IMR-90 (cell line): ENCODE measurements around the gene CXCL3. TPM values are rescaled to one million over a fixed set of nuclear protein-coding genes. Genes with fewer than 3 reads are reported as not detected.

Experiments used
- ATAC-seq: fragments of 200-7000 bp; cut with Tn5 transposase; 2 replicates; pipeline ENCODE4 v1.9.1; 2020; ENCODE audit warnings: low read depth, mild to moderate bottlenecking, moderate library complexity
- BruUV-seq: library from RNA; stranded (reverse); fragments of 400-500 nt; replicated peaks from 2 replicates; lab custom pipeline; 2021; lab: Mats Ljungman, UMichigan
- CTCF ChIA-PET: fragments of 300-600 bp; formaldehyde crosslinking; extraction: SDS; loops from one replicate; lab custom pipeline; 2021; ENCODE audit warnings: antibody characterized with exemption; lab: Yijun Ruan, JAX
- POLR2A ChIA-PET: fragments of 300-600 bp; sonication (Branson Sonifier 250); formaldehyde crosslinking; loops from one replicate; lab custom pipeline; 2022; ENCODE audit warnings: antibody characterized with exemption; ENCODE audit not compliant: unreplicated experiment; lab: Charles Lee
- DNase-seq: peaks from one replicate; pipeline ENCODE4 v3.0.0; 2013
- H2AFZ ChIP-seq: replicated peaks from 2 replicates; pipeline ENCODE3; 2013; ENCODE audit warnings: low read length, mild to moderate bottlenecking; ENCODE audit not compliant: poor library complexity
- H2AK5ac ChIP-seq: 2 replicates; pipeline ENCODE4 v1.6.1; 2013; ENCODE audit warnings: low read depth, low read length, inconsistent platforms
- H2AK9ac ChIP-seq: replicated peaks from 2 replicates; pipeline ENCODE3; 2013; ENCODE audit warnings: mild to moderate bottlenecking, low read depth, low read length, moderate library complexity; ENCODE audit not compliant: poor library complexity
- H2BK120ac ChIP-seq: 2 replicates; pipeline ENCODE4 v1.6.1; 2013; ENCODE audit warnings: low read depth, low read length, inconsistent platforms
- H2BK15ac ChIP-seq: 3 replicates; pipeline ENCODE4 v1.6.1; 2013; ENCODE audit warnings: low read depth, low read length, inconsistent platforms
- H2BK20ac ChIP-seq: 2 replicates; pipeline ENCODE4 v1.6.1; 2013; ENCODE audit warnings: low read depth, mild to moderate bottlenecking, inconsistent platforms, low read length, moderate library complexity
- H2BK5ac ChIP-seq: 2 replicates; pipeline ENCODE4 v1.6.1; 2013; ENCODE audit warnings: mild to moderate bottlenecking, low read depth, low read length, inconsistent platforms; ENCODE audit not compliant: poor library complexity, severe bottlenecking
- H3K14ac ChIP-seq: replicated peaks from 2 replicates; pipeline ENCODE4 v1.6.1; 2013; ENCODE audit warnings: low read depth, low read length, inconsistent platforms
- H3K18ac ChIP-seq: 2 replicates; pipeline ENCODE4 v1.6.1; 2013; ENCODE audit warnings: low read depth, low read length, control low read depth
- H3K23ac ChIP-seq: 2 replicates; pipeline ENCODE4 v1.6.1; 2013; ENCODE audit warnings: low read depth, low read length, inconsistent platforms
- H3K27ac ChIP-seq: 2 replicates; pipeline ENCODE4 v1.5.1; 2013; ENCODE audit warnings: mild to moderate bottlenecking, control low read depth, low read length; ENCODE audit not compliant: insufficient read depth
- H3K27me3 ChIP-seq: 2 replicates; pipeline ENCODE4 v1.6.1; 2013; ENCODE audit warnings: low read length; ENCODE audit not compliant: control insufficient read depth, insufficient read depth
- H3K36me3 ChIP-seq: 2 replicates; pipeline ENCODE4 v1.6.1; 2013; ENCODE audit warnings: low read length, mixed read lengths; ENCODE audit not compliant: control insufficient read depth, insufficient read depth
- H3K4ac ChIP-seq: 2 replicates; pipeline ENCODE4 v1.6.1; 2013; ENCODE audit warnings: low read depth, low read length, inconsistent platforms
- H3K4me1 ChIP-seq: 2 replicates; pipeline ENCODE4 v1.6.1; 2013; ENCODE audit warnings: low read length, mixed read lengths; ENCODE audit not compliant: control insufficient read depth, insufficient read depth
- H3K4me2 ChIP-seq: 2 replicates; pipeline ENCODE4 v1.6.1; 2013; ENCODE audit warnings: low read depth, mild to moderate bottlenecking, control low read depth, low read length, moderate library complexity
- H3K4me3 ChIP-seq: 2 replicates; pipeline ENCODE4 v1.5.1; 2013; ENCODE audit warnings: low read depth, mild to moderate bottlenecking, control low read depth, low read length, moderate library complexity; ENCODE audit not compliant: insufficient read depth
- H3K56ac ChIP-seq: 2 replicates; pipeline ENCODE4 v1.6.1; 2013; ENCODE audit warnings: low read length, inconsistent platforms; ENCODE audit not compliant: insufficient read depth; ENCODE audit errors: extremely low read depth
- H3K79me1 ChIP-seq, 2 experiments: 2 replicates each; pipeline ENCODE4 v1.6.1; 2013; ENCODE audit warnings: low read length in 2 of 2, inconsistent platforms in 1 of 2, low read depth in 1 of 2
- H3K9ac ChIP-seq: 2 replicates; pipeline ENCODE4 v1.6.1; 2013; ENCODE audit warnings: low read depth, low read length, control low read depth
- H3K9me1 ChIP-seq: 2 replicates; pipeline ENCODE4 v1.6.1; 2013; ENCODE audit warnings: low read length, inconsistent platforms; ENCODE audit not compliant: insufficient read depth
- H3K9me3 ChIP-seq: 2 replicates; pipeline ENCODE4 v1.6.1; 2013; ENCODE audit warnings: low read length; ENCODE audit not compliant: control insufficient read depth, insufficient read depth
- H4K20me1 ChIP-seq: 2 replicates; pipeline ENCODE4 v1.6.1; 2013; ENCODE audit warnings: low read length, inconsistent platforms; ENCODE audit not compliant: insufficient read depth
- H4K5ac ChIP-seq: 2 replicates; pipeline ENCODE4 v1.6.1; 2013; ENCODE audit warnings: mild to moderate bottlenecking, low read depth, low read length, control low read depth
- H4K8ac ChIP-seq, 2 experiments: 2 replicates each; pipeline ENCODE4 v1.6.1; 2013; ENCODE audit warnings: low read depth in 2 of 2, low read length in 2 of 2, control low read depth in 1 of 2, inconsistent platforms in 1 of 2
- H4K91ac ChIP-seq: 2 replicates; pipeline ENCODE4 v1.6.1; 2013; ENCODE audit warnings: low read depth, low read length, inconsistent platforms; ENCODE audit not compliant: insufficient read depth
- BHLHE40 ChIP-seq: fragments of 150-350 bp; IDR thresholded peaks from 2 replicates; pipeline ENCODE4 v1.6.1; 2016; ENCODE audit warnings: mild to moderate bottlenecking, low read depth, low read length
- CEBPB ChIP-seq: IDR thresholded peaks from 2 replicates; pipeline ENCODE4 v1.6.1; 2012; ENCODE audit warnings: low read depth, low read length, improper control_type of control experiment
- FOS ChIP-seq: fragments of 150-350 bp; IDR thresholded peaks from 2 replicates; pipeline ENCODE4 v1.6.1; 2016; ENCODE audit warnings: low read depth, low read length
- MAFK ChIP-seq: IDR thresholded peaks from 2 replicates; pipeline ENCODE4 v1.6.1; 2012; ENCODE audit warnings: low read depth, low read length, improper control_type of control experiment
- NFE2L2 ChIP-seq: fragments of 150-350 bp; IDR thresholded peaks from 2 replicates; pipeline ENCODE4 v1.6.1; 2016; ENCODE audit warnings: low read depth, mild to moderate bottlenecking, low read length
- RAD21 ChIP-seq: IDR thresholded peaks from 2 replicates; pipeline ENCODE4 v1.6.1; 2012; ENCODE audit warnings: low read length, improper control_type of control experiment
- SMC3 ChIP-seq: fragments of 150-350 bp; IDR thresholded peaks from 2 replicates; pipeline ENCODE4 v1.6.1; 2016; ENCODE audit warnings: low read depth, mild to moderate bottlenecking, antibody characterized with exemption, low read length, moderate library complexity
- WGBS, 2 experiments: methylation state at CpG; one replicate each; pipeline versions ENCODE4 v1.1.5 to v1.1.7; 2013; ENCODE audit warnings: missing lambda C conversion rate in 2 of 2; ENCODE audit not compliant: insufficient read length in 1 of 2; ENCODE audit errors: extremely low coverage in 2 of 2; 5-methylcytosine and 5-hydroxymethylcytosine counted together
- dilution Hi-C: fragments of 300-500 bp; cut with HindIII; formaldehyde crosslinking; loops from one replicate; pipeline ENCODE4 v1.14.3; 2018; ENCODE audit warnings: low sequenced_read_pairs; ENCODE audit not compliant: unreplicated experiment
- in situ Hi-C: fragments of 300-500 bp; cut with MboI; formaldehyde crosslinking; loops from 3 replicates; pipeline ENCODE4 v1.14.3; 2019; ENCODE audit warnings: low sequenced_read_pairs, inconsistent platforms, mixed read lengths
- intact Hi-C: fragments of 100-400 bp; cut with micrococcal nuclease; formaldehyde crosslinking; loops from 2 replicates; pipeline ENCODE4 v1.10.0; 2022
- polyA plus RNA-seq, 3 experiments: library from polyadenylated mRNA; depleted of rRNA; stranded (reverse); fragments of >200 nt; gene quantifications; 2 replicates each; pipeline ENCODE4 v1.2.3, GENCODE V29; 2012; ENCODE audit warnings: low replicate concordance in 1 of 3
- total RNA-seq: library from RNA; depleted of rRNA; stranded (reverse); fragments of >200 nt; gene quantifications from 2 replicates; pipeline ENCODE4 v1.2.3, GENCODE V29; 2012

Gene CXCL3
- total and polyA plus RNA-seq, 2 of the 4 experiments (the other 2 are of a cell fraction), result 0.18 to 0.74 TPM

DNA sequence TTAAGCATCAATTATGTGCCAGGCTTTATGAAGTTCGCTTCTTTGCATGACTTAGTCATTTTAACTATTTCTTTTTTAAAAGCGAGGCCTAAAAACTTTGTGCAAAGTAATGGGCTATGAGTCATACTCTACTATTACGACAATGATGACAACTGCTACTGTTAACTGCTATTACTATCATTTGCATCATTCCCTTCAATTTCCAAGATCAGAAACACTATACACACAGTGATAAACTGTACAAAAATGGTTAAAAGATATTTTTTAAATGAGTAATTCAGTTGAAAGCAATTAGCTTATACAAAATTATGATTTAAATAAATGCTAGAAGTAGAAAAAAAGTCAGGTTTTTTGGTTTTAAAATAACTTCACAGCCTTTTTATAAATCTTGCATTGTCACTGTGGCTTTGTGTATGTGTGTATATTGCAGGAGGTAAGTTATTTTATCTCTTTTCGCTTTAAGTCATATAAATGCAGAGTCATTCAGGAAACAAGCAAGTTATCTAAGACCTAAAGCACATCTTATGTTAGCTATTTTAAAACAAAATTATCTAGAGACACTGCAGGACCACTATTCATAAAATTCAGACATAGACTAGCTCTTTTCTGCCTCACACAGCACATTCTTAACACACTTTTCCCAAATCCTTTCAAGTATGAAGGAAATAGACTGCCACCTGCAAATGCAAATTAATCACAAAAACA, 18.5 kb upstream of the CXCL3 start:
- Histone ChIP-seq H2AK9ac (no peak overlapping the region), H2BK20ac (peak overlapping the region; percentile 69; the same call in 1 of the 2 replicates), H3K9me1 (no peaks in the 10 kb centered on the region; the same call in 1 of the 2 replicates), H3K23ac (peak overlapping the region; percentile 87; the same call in 1 of the 2 replicates), H4K20me1 (no peaks in the 10 kb centered on the region), H3K4ac (peak overlapping the region; percentile 52; the same call in 1 of the 2 replicates), H3K27ac (peak overlapping the region; percentile 43; the same call in 1 of the 2 replicates), H3K4me3 (no peak overlapping the region), H3K14ac (peak overlapping the region; percentile 60; the same call in 1 of the 2 replicates), H4K5ac (no peak overlapping the region), H3K18ac (peak overlapping the region; percentile 55; the same call in 1 of the 2 replicates), H2AFZ (no peak overlapping the region), H2BK5ac (peak overlapping the region; percentile 79), H4K8ac (peak overlapping the region; percentile 11 to 52; a peak in 2 of 4 replicates), H3K4me2 (no peak overlapping the region), H3K36me3 (no peaks in the 10 kb centered on the region), H3K56ac (no peak overlapping the region; the same call in 1 of the 2 replicates), H2AK5ac (no peak overlapping the region), H3K9me3 (0 out of 2 replicates have a peak, but pooled peaks cover 2% of the 10 kb centered on the region), H3K27me3 (no peaks in the 10 kb centered on the region), H2BK120ac (peak overlapping the region; percentile 86; the same call in 1 of the 2 replicates), H4K91ac (no peak overlapping the region), H3K4me1 (peaks cover 3% of the 10 kb centered on the region), H3K79me1 (no peaks in the 10 kb centered on the region), H2BK15ac (peak overlapping the region; percentile 96; the same call in 1 of the 3 replicates), H3K9ac (peak overlapping the region; percentile 44; the same call in 1 of the 2 replicates)
- intact Hi-C loops, result no loop called here
- ChIA-PET CTCF (interaction anchor here (2.2 kb wide), 1 partner anchor 19 kb away, joined by 9 read pairs; the partner anchor contains the start of gene CXCL3), POLR2A (interaction anchor here (0.6 kb wide), 1 partner anchor 255 kb away, joined by 3 read pairs; no protein-coding TSS in a partner anchor)
- dilution Hi-C loops, result no loop called here
- in situ Hi-C loops, result no loop called here
- WGBS, 2 experiments, result no CpG with 5 or more reads among the region's 4 CpGs
- DNase-seq (peak; percentile 95), ATAC-seq (peak; percentile 90)
- TF ChIP-seq CEBPB (peak; percentile 96), SMC3 (no peak), MAFK (peak; percentile 25; the same call in 1 of the 2 replicates), NFE2L2 (peak; percentile 76), RAD21 (no peak), BHLHE40 (peak; percentile 53; the same call in 1 of the 2 replicates), FOS (peak; percentile 96)
- BruUV-seq, result no TSS peak
